ENCODE measurements around the gene HEXD. TPM values are rescaled to one million over a fixed set of nuclear protein-coding genes. Genes with fewer than 3 reads are reported as not detected.

HEXD gene
- 10.1 to 14.1 TPM (median 13.0 TPM) in 5 replicates for total RNA-seq (2022; extraction: Qiagen RNA extraction)

GRCh38 chr17:82418001-82418986, at the start of gene HEXD, which contains the start of gene OGFOD3:
TSS of gene HEXD (plus strand) at chr17:82418347. CDS start at chr17:82419800, 1,453 bp downstream.
TSS of gene OGFOD3 (minus strand) at chr17:82418586. CDS start at chr17:82418485, 101 bp downstream.

GRCh38 chr17:82371333-82372248, 46.6 kb upstream of the HEXD start, which contains the start of gene UTS2R:
TSS of gene UTS2R (plus strand) at chr17:82371765. CDS start at chr17:82374325, 2,560 bp downstream.

DNA sequence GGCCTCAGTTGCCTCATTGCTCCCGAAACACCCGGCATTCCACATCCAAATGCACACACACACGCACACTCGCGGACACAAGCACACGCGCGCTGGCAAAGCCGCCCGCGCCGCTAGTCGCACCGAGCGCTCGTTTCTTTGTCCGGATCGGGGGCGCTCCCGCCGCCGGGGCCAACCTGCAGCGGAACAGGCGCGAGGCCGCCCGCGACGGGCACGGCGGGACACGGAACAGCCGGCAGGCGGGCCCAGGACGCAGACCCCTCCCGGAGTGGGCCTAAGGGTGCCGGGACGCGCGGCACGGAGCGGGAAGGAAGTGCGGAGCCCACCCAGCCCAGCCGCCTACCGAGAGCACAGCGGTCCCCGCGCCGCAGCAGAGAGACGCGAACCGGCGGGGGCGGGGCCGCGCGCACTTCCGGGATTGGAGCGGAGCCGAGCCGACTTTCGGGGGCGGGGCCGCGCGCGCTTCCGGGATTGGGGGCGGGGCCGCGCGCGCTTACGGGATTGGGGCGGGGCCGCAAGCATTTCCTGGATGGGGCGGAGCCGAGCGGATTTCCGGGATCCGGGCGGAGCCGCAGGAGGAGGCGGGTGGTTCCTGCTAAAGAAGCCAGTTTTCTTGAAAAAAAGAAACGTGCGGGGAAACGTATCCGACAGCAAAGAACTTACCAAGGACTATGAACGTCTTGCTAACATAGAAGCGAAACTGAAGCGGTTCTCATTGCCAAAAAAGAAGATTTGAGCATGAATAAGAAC, 32.4 kb downstream of the HEXD start, which contains the start of gene CYBC1:
TSS of gene CYBC1 (minus strand) at position 396 of the 750 bp plus-strand sequence. CDS start 1,498 bp downstream, outside the sequence.

GRCh38 chr17:82458179-82458884, 40.2 kb downstream of the HEXD start, which contains the start of gene NARF:
TSS of gene NARF (plus strand) at chr17:82458741. CDS start at chr17:82458804, 63 bp downstream.

Other genes with a start within 250 kb of the HEXD start
- gene CCDC57, start 205.5 kb upstream of the HEXD start, total RNA-seq (2022; extraction: Qiagen RNA extraction), result 16.5 to 28.0 TPM (median 23.8 TPM) in 5 replicates
- gene SLC16A3, start 189.3 kb upstream of the HEXD start, total RNA-seq (2022; extraction: Qiagen RNA extraction), result 122 to 172 TPM (median 152 TPM) in 5 replicates
- 191 to 263 TPM (median 245 TPM) in 5 replicates for gene CSNK1D, start 144.6 kb upstream of the HEXD start, total RNA-seq (2022; extraction: Qiagen RNA extraction)
- gene CD7, start 100.7 kb upstream of the HEXD start, total RNA-seq (2022; extraction: Qiagen RNA extraction), result 0.08 to 0.22 TPM (median 0.15 TPM) in 5 replicates
- gene SECTM1, start 84.6 kb upstream of the HEXD start, total RNA-seq (2022; extraction: Qiagen RNA extraction), result 1.3 to 2.5 TPM (median 2.3 TPM) in 5 replicates
- gene TEX19, start 59.1 kb upstream of the HEXD start, total RNA-seq (2022; extraction: Qiagen RNA extraction), result 0.26 to 0.53 TPM (median 0.37 TPM) in 5 replicates
- 0.06 TPM in 2 of 5 replicates, not detected in the others for gene UTS2R, start 46.6 kb upstream of the HEXD start, total RNA-seq (2022; extraction: Qiagen RNA extraction)
- 18.0 to 26.1 TPM (median 23.2 TPM) in 5 replicates for gene OGFOD3, start 239 bp downstream of the HEXD start, total RNA-seq (2022; extraction: Qiagen RNA extraction)
- 45.9 to 65.3 TPM (median 58.7 TPM) in 5 replicates for gene CYBC1, start 32.4 kb downstream of the HEXD start, total RNA-seq (2022; extraction: Qiagen RNA extraction)
- gene NARF, start 40.4 kb downstream of the HEXD start, total RNA-seq (2022; extraction: Qiagen RNA extraction), result 45.1 to 52.5 TPM (median 49.4 TPM) in 5 replicates
- 41.7 to 62.8 TPM (median 60.0 TPM) in 5 replicates for gene FOXK2, start 101.4 kb downstream of the HEXD start, total RNA-seq (2022; extraction: Qiagen RNA extraction)
- 89.2 to 98.0 TPM (median 95.1 TPM) in 5 replicates for gene WDR45B, start 230.1 kb downstream of the HEXD start, total RNA-seq (2022; extraction: Qiagen RNA extraction)